NT2/D1 (cell line): Measurements from ENCODE around the gene VCX3B.

ENCODE experiments used
- SUZ12 ChIP-seq: IDR thresholded peaks from 2 replicates; pipeline ENCODE4 v1.6.1; 2011; ENCODE audit not compliant: insufficient read length, insufficient read depth; ENCODE audit errors: extremely low read depth
- ZNF274 ChIP-seq: IDR thresholded peaks from 2 replicates; pipeline ENCODE4 v1.6.1; 2011; ENCODE audit warnings: mild to moderate bottlenecking, low read depth, low read length

- no peak for TF ChIP-seq SUZ12
- no peak for TF ChIP-seq ZNF274
Observed at GRCh38 chrX:8504451-8504850, 39.8 kb downstream of the VCX3B start.
